Fibroblast of skin of right quadriceps (primary cell): ENCODE measurements around the gene DAPL1.

Experiments
- DNase-seq: peaks from one replicate; pipeline ENCODE4 v3.0.0-alpha.2; 2013

DAPL1 gene

GRCh38 chr2:158795195-158795924, at the start of gene DAPL1:
TSS of gene DAPL1 (plus strand) at chr2:158795317. CDS start at chr2:158795373, 56 bp downstream.
- DNase-seq = no peak

GRCh38 chr2:158745866-158746382, 49.2 kb upstream of the DAPL1 start:
- DNase-seq = no peak

GRCh38 chr2:158746488-158746887, 48.6 kb upstream of the DAPL1 start:
- DNase-seq = no peak

GRCh38 chr2:158747281-158747680, 47.8 kb upstream of the DAPL1 start:
- DNase-seq = no peak

- no peak for DNase-seq
Measured at GRCh38 chr2:158748926-158749590, 46.1 kb upstream of the DAPL1 start.

- DNase-seq = no peak
Measured at GRCh38 chr2:158750458-158751125, 44.5 kb upstream of the DAPL1 start.

GRCh38 chr2:158753641-158754611, 41.2 kb upstream of the DAPL1 start:
- peak; percentile 51 for DNase-seq

- no peak for DNase-seq
Measured at GRCh38 chr2:158755310-158756087, 39.6 kb upstream of the DAPL1 start.

- peak; percentile 8 for DNase-seq
Measured at GRCh38 chr2:158756331-158756730, 38.8 kb upstream of the DAPL1 start.

- DNase-seq = no peak
Measured at GRCh38 chr2:158756976-158757375, 38.1 kb upstream of the DAPL1 start.

- no peak for DNase-seq
Measured at GRCh38 chr2:158760887-158761286, 34.2 kb upstream of the DAPL1 start.

- DNase-seq = peak; percentile 65
Measured at GRCh38 chr2:158761621-158762020, 33.5 kb upstream of the DAPL1 start.

- DNase-seq = no peak
Measured at GRCh38 chr2:158762336-158762735, 32.8 kb upstream of the DAPL1 start.

GRCh38 chr2:158766524-158766923, 28.6 kb upstream of the DAPL1 start:
- DNase-seq = no peak

- DNase-seq = no peak
Measured at GRCh38 chr2:158772306-158773078, 22.6 kb upstream of the DAPL1 start.

- peak; percentile 8 for DNase-seq
Measured at GRCh38 chr2:158773121-158773520, 22.0 kb upstream of the DAPL1 start.

- no peak for DNase-seq
Measured at GRCh38 chr2:158774681-158775080, 20.4 kb upstream of the DAPL1 start.

GRCh38 chr2:158775273-158776027, 19.7 kb upstream of the DAPL1 start:
- no peak for DNase-seq

GRCh38 chr2:158776231-158776630, 18.9 kb upstream of the DAPL1 start:
- DNase-seq = no peak

- no peak for DNase-seq
Measured at GRCh38 chr2:158777077-158777476, 18.0 kb upstream of the DAPL1 start.
